Renal cortex interstitium (tissue), 11 donors: Measurements from ENCODE around the gene ST14. TPM values are rescaled to one million over a fixed set of nuclear protein-coding genes. Genes with fewer than 3 reads are reported as not detected.
"Not testable (repeated sequence)": the region's sequence is repeated elsewhere in the genome, so short reads cannot be mapped to it uniquely, and the experiment has no call there.

Experiments
- DNase-seq, 11 donors: peaks; one replicate each; pipeline ENCODE4 v3.0.0-alpha.2; 2013; ENCODE audit warnings: low read depth in 9 of 11, low spot score in 4 of 11; ENCODE audit errors: extremely low read depth in 1 of 11
- polyA plus RNA-seq, 3 donors: library from polyadenylated mRNA; unstranded; fragments of 120-200 nt; gene quantifications; one replicate each; pipeline ENCODE4 v1.2.1, GENCODE V29; 2013; ENCODE audit not compliant: insufficient read length in 3 of 3

Gene ST14
- polyA plus RNA-seq, 3 donors: 22.9 to 43.1 (median 29.6) TPM

- DNase-seq: no peak
Measured at GRCh38 chr11:130178441-130179339, 19.1 kb downstream of the ST14 start.

DNA sequence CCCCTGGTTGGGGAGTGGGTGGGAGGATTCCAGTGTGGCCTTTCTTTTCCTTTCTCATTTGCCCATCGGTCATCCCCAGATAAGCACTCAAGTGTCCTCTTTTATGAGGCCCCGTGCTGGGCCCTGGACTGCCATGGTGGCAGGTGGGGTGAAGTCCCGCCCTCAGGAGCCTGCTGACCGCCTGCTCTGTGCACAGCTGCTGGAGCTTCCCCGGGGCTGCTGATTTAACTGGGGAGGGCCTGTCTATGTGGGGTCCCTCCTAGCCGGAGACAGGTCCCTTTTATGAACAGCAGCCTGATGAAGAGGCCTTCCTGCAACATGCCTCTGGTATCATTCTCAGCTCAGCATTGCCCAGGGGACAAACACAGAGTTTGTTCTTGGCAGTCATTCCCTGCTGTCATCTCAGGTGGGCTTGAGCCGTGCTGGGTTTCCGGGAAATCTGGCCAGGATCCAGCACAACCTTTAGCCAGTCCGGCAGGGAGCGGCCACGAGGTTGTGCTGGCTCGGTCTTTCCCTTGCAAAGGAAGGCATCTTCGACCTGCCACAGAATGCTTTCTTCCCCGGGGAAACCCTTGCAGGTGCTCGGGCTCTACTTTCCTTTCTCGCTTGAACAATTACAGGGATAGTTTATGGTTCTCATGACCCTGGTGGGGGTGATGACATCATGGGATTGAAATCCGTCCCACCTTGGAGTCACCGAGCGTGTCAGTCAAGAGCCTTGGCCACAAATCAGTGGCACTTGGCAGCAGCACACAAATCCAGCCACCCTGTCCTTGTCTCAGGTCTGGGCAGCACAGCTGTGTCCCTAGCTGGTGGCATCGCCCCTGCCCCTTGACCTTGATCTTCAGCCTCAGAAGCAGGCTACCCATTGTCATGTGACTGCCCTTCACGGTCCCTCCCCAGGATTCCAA, 20.1 kb downstream of the ST14 start:
- peak in 5 of 11 donors; percentile 51 to 68 (median 61) for DNase-seq

DNA sequence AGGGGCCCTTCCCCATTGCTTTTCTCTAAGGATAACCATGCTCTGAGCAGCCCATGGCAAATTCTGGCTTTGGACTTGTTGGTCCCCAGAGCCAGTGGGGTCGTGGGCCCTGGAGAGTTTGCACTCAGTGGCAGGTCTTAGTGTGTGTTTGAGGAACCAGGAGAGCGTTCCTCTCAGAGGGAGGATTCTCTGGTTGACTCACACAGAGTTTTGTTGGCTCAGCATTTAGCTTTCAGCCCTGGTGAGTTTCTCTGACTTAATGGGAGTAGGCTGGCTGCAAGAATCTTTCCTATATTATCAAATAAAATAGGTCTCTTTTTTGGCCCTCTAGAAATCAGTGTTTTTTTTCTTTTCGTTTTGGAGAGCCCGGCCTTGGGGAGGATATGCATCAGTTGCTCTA, 20.9 kb downstream of the ST14 start:
- DNase-seq: no peak

DNA sequence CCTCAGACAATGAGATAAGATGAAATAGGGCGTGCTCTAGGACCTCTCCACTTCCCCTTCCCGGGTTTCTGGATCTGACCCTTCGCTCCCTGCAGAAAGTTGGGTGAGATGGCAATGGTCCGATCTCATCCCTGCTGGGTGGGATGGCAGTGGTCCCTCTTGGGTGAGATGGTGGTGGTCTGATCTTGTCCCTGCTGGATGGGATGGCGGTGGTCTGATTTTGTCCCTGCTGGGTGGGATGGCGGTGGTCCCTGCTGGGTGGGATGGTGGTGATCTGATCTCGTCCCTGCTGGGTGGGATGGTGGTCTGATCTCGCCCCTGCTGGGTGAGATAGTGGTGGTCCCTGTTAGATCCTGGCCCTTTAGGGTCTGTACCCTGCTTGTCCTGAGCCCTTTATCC, 21.3 kb downstream of the ST14 start:
- DNase-seq: no peak

DNA sequence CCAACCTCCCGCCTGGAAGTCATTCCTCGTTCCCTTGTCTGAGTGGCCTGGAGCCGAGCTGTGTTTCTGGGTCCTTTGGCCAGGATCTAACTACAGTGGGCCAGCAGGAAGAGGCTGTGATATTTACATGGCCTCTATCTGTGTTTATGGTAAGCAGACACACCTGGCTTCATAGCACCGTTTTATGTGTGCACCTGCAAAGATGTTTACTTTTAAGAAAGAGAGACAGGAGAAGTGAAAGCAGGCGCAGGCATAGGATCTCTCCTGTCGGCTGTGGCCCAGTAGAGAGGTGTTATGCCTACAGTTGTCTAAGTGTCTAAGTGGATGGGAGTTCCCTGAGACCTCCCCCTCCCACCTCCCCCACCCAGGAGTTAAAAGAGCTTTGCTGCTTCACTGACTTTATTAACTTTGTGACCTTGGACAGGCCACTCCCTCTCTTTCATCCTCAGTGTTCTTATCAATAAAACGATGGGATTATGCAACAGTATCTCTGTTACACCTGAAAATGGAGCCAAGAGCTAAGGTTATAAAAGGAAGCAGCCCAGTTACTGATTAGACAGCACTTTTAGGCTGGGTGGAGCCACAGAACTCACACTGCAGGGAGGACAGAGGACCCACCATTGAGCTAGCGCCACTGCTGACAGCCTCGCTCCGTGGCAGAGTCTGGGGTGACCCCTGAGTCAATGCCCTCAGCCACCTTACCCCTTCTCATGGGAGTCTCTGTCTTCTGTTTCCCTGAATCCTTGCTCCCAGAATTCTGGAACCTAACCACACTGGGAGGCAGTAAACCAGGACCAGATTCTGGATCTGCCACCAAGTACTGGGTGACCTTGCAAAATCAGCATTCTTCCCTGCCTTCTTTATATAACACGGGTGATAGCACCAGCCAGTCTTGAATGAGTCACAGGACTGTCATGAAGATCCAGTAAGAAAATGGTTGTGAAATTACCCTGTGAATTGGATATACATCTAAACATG, 22.0 kb downstream of the ST14 start:
- DNase-seq: peak in 6 of 11 donors; percentile 43 to 65 (median 50)

DNA sequence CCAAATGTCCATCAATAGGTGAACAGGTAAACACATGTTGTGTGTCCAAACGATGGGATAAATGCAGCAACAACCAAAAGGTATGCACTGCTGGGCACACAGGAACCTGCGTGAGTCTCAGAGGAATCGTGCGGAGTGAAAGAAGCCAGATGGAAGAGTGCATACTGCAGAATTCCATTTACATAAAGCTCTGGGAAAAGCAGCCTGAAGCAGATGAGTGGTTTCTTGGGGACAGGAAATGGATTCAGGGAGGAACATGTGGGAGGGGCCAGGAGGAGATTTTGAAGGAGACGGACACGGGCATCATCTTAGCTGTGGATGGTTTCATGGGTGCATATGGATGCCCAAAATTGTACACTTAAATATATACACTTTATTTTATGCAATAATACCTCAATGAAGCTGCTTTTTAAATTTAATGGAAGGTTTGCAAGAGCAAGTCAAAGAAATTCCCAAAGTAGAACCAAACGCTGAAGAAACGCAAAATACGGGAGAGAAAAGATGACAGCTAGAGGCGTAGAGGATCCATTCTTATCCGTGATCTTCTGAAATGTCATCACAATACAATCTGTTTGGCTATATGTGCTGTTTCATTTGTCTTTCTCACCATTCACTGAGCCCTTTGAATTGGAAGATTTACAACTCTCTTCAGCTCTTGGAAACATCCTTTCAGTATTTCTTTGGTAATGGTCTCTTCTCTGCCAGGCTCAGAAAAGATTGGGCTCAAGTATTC, 24.5 kb downstream of the ST14 start:
- DNase-seq: no peak

DNA sequence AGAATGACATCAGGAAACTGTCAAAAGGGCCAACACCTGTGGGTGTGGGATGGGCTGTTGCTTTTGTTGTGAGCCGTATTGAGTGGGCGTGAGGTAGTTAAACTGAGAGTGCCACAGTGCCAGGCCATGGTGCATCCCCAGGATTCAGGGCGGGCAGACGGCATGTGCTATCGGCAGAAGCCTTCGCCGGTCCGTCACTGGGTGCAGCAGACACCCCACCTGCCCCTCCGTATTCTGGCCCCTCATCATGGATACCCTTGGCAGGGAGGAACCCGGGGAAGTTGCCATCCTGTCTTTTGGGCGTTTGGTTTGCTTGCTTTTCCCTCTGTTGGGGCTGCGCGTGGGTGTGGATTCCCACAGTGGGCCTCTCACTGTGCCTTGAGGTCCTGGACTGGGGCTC, 27.5 kb downstream of the ST14 start:
- DNase-seq: no peak

DNA sequence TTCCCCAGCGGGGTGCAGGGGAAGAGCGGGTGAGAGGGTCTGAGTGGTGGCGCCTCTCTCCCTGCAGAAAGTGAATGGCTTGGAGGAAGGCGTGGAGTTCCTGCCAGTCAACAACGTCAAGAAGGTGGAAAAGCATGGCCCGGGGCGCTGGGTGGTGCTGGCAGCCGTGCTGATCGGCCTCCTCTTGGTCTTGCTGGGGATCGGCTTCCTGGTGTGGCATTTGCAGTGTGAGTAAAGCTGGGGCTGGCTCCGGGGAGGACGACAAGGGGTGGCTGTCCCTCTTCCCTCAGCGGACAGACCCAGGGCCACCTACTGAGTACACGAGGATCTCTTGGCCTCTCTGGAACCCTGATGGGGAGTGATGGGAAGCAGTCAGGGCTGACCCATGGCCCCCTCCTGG, 28.5 kb downstream of the ST14 start:
- DNase-seq: no peak

DNA sequence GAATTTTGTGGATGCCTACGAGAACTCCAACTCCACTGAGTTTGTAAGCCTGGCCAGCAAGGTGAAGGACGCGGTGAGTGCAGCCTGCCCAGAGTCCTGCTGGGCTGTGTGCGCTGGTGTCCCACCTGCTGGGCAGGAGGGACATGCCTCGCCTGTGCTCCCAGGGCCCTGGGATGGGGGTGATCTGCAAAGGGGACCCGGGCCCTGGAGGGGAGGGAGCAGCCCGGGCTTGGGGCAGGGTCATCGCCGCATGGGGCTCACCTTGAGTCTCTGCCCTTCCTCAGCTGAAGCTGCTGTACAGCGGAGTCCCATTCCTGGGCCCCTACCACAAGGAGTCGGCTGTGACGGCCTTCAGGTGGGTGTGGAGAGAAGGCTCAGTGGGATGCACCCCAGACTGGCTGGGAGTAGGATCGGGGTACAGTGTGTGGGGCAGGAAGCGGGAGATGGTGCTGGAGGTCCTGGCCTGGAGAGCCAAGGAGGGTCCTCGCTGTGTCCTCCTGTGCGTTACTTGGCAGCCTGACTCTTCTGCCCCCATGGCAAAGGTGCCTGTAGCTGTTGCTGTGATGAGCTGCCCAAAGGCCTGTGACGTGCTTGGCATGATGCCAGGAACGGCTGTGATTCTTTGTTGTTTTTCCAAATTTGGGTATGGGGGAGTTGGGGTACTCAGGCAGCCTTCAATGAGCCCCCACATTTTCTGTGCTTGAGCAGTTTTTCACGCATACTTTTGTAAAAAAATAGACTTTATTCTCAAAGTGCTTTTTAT, 29.2 kb downstream of the ST14 start:
- DNase-seq: no peak

GRCh38 chr11:130189492-130190210, 30.1 kb downstream of the ST14 start:
- DNase-seq: no peak

DNA sequence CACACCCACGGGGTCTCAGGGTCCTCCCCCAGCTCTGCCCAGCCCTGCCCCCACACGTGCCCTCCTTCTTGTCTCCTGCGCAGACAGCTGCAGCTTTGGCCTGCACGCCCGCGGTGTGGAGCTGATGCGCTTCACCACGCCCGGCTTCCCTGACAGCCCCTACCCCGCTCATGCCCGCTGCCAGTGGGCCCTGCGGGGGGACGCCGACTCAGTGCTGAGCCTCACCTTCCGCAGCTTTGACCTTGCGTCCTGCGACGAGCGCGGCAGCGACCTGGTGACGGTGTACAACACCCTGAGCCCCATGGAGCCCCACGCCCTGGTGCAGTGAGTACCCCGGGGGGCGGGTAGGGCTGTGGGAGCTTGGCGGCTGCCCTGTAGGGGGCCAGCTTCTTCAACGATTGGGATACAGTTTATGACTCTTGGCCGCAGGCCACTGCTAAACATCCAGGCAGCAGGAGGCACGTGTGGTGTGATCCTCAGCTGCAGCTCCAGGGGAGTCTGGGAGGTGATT, 30.8 kb downstream of the ST14 start:
- no peak for DNase-seq

DNA sequence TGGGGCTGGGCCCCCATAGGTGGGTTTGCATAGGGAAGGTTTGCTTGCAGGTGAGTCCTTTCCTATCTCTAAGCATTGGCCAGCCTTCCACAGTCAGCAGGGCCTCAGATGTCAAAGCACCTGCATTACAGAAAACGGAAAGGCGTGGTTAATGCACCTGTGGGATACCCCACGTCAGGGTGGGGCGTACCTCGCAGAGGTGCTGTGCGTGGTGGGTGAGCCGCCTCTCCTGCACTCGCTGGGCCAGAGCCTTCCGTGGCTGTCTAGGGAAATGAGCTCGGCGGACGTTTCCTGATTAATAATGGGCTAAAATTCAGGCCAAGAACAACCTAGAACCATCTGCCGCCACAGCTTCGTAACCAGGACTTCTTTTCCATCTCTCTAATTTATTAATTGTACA, 32.3 kb downstream of the ST14 start:
- DNase-seq: no peak

- DNase-seq: no peak
Measured at GRCh38 chr11:130192845-130193267, 33.3 kb downstream of the ST14 start.

DNA sequence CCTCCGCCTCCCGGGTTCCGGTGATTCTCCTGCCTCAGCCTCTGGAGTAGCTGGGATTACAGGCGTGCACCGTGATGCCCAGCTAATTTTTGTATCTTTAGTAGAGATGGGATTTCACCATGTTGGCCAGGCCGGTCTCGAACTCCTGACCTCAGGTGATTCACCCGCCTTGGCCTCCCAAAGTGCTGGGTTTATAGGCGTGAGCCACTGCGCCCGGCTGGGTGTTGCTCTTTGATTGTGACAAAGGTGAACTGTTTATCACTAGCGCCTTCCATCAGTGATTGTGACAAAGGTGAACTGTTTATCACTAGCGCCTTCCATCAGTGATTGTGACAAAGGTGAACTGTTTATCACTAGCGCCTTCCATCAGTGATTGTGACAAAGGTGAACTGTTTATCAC, 34.0 kb downstream of the ST14 start:
- DNase-seq: not testable (repeated sequence)

DNA sequence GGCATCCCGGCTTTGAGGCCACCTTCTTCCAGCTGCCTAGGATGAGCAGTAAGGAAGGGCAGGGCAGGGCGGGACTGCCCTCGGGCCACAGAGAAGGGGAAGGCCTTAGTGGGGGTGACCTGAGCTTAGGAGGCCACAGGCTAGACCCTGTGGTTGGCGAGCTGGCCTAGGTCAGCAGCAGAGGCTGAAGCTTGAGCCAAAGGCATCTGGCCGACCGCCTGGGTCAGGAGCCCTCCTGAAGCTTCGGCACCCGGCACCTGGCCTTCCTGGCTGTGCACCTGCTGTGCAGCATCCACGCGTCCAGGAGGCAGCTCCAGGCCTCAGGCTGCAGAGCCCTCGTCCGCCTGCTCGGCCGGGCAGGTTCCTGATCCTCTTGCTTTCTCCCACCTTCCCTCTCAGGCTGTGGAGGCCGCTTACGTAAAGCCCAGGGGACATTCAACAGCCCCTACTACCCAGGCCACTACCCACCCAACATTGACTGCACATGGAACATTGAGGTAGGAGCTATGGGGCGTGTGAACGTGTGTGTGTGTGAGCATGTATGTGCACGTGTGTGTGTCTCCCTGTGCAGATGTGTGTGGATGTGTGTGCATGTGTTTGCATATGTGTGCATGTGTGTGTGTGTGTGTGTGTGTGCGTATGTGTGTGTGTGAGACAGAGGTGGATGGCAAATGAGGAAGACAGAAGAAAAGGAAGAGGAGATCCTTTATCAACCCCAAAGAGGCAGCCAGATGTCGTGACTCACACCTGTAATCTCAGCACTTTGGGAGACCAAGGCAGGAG, 34.9 kb downstream of the ST14 start:
- DNase-seq: no peak
